CD4-positive, alpha-beta T cell treated with Interleukin-2 at 100 ng/mL for 4 hours (primary cell): Measurements from ENCODE around the gene SLC7A7.
"Not testable (repeated sequence)": the region's sequence is repeated elsewhere in the genome, so short reads cannot be mapped to it uniquely, and the experiment has no call there.

Source experiments
- DNase-seq: peaks from one replicate; pipeline ENCODE4 v3.0.0-alpha.2; 2020; ENCODE audit warnings: low spot score

Gene SLC7A7

DNA sequence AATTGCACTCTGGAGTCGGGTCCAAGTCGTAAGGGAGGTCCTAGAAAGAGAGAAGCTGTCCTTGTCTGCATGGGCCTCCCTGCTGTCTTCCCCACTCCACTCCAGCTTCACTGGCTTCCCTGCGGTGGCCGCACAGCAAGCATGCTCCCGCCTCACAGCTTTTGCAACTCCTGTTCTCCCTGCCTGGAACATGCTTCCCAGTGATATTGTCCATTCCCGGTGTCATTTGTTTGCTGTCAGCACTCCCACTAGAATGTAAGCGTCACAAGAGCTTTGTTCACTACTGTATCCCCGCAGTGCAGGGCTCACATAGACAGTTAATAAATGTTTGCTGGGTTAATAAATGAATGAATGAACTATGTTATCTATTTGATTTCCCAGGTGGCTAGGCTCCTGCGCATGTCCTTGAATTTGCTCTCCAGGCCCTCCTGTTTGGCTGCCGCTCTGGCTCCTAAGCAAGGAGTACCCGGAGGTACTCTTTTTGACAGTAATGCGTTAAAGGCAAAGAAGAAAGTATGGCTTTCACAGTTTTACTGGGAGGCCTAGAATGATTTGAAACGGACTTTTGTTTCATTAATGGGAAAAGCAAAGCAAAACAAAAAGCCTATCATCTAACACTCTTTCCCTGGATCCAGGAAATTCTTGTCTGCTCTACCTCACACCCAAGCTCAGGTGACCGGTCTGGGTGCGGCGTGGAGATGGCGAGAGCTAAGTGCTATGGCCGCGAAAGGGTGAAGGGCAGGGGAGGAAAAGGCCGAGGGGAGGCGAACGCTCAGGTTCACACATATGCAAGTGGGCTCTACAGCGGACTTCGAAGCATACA lies 6.2 kb upstream of the SLC7A7 start:
- no peak for DNase-seq

DNA sequence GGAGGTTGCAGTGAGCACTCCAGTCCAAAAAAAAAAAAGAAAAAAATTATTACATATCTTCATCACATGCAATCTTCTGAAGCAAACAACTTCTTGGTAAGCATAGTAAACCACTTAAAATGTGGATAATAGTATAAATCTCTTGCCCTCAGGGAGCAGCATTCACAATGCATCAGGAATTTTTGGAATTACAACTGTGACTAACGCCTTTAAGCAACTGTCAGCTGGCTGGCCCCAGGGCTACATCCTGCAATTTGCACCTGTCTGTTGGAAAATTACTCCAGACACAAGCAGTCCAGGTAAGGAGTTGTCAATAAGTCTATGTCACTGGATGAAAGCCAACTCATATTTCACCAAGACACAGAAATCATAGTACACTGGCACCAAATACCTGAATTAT lies 5.5 kb upstream of the SLC7A7 start:
- DNase-seq: no peak

DNA sequence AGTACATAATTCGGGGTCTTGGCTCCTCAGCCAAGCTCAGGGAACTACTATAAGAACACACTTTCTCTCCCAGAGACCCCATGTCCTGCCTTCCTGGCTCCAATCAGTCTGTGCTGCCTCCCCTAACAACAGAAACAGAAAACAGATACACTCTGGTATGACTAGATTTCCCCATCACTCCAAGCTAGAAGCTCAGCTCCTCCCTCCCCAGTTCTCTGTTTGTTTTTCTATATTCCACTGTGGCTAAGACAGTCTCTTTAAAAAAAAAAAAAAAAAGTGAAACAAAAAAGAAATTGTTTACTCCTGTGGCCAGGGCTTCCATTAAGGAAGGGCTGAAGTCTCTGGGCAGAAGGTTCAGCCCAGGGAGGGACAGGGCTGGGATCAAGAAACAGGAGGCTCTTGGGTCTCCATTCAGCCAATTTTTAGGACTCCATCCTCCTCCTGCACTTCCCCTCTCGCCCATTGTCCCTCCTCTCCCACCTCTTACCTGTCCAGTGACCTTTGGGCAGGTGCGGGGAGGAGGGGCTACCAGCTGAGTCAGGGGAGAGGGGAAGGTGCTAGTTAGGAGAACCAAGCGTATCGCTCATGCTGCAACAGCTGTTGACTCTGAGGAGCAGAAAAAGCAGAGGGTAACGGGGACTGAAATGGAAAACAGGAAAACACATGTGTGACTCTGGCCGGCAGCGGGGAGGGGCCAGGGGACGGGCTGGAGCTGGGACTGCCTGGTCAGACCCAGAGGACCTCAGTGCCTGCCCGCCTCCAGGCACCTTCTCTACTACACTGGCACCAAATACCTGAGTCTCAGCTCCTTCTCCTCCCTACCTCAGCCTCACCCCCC lies 4.1 kb upstream of the SLC7A7 start:
- DNase-seq: no peak

DNA sequence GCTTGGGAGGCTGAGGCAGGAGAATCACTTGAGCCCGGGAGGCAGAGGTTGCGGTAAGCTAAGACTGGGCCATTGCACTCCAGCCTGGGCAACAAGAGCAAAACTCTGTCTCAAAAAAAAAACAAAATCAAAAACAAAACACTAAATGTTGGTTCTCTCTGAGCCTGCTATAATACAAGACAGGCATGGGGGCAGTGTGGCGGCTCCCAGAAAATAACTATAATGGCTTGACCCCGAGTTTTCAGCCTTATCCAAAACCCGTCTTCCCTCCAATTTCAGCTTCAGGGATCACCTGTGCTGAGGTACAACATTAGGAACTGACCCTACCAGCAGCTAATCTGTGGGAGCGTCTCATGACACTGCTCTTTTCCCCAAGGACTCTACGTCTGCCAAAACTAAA lies 862 bp downstream of the SLC7A7 start:
- no peak for DNase-seq

DNA sequence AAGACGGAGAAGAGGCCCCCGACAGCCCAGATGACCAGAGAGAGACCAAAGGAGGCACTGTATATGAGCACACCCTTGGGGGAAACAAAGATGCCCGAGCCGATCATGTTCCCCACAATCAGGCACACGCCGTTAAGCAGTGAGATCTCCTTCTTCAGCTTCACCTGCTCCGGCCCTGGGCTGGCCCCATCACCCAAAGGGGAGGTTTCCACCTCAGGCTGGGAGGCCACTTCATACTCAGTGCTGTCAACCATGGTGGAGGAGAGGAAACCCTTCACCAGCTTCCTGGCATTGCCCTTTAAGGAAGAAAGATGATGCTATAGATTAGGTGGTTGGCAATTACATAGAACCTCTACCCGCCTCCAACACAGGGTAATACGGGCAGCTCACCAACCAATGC lies 2.1 kb downstream of the SLC7A7 start:
- DNase-seq: no peak

DNA sequence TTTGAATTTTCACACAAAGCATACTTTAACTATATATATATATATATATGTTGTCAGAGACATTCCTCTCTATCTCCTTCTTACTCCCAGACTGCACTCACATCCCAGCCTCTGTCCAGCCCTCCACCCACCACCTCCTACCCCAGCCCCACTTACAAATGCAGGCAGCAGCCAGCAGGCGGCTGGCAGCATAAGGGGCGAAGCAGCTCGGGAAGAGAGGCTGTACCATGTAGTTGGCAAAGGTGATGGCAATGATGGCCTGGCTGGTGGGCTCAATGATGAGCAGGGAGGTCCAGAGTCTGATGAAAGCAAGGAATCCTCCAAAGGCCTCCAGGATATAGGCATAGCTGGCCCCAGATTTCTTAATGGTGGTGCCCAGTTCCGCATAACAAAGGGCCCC lies 2.5 kb downstream of the SLC7A7 start:
- no peak for DNase-seq

DNA sequence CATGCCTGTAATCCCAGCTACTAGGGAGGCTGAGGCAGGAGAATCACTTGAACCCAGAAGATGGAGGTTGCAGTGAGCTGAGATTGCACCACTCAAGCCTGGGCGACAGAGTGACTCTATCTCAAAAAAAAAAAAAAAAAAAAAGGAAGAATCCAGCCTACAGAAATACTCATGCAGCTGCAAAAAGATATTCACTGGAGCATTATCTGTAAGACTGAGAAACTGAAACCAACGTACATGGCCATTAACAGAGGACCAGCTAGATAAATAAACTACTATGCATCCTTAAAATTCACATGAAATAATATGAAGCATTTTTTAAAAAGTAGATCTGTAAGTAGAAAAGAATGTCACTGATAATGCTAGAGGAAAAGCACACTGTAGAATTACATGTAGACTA lies 3.5 kb downstream of the SLC7A7 start:
- no peak for DNase-seq

DNA sequence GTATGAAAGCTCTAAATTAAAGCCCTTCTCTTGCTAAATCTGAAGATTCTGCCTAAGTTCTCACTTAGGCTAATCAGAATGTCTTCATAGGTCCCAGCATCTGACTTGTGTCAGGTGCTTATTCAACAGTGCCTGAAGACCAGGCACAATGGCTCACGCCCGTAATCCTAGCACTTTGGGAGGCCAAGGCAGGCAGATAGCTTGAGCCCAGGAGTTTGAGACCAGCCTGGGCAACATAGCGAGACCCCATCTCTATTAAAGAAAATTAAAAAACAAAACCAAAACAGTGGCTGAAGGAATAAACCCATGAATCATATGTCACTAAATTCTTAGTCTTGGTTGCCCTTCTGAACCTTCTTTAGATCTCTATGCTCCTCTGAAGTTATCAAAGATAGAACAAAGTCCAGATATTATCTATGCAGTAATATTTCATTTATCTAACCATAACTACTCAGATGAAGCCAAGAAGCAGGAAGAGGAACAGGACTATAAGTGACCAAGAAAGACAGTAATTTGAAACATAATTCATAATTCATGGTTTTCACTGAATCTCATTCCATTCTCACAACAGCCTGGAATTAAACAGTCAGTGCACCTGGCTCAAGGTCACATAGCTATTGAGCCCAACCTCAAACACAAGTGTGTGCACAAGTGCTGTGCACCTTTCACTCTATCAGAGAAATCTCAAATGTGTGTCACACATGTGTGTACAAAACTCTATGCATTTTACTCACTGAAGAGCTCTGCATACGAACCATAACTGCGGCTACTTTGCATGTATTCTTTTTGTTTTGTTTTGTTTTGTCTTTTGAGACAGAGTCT lies 6.6 kb downstream of the SLC7A7 start:
- no peak for DNase-seq

DNA sequence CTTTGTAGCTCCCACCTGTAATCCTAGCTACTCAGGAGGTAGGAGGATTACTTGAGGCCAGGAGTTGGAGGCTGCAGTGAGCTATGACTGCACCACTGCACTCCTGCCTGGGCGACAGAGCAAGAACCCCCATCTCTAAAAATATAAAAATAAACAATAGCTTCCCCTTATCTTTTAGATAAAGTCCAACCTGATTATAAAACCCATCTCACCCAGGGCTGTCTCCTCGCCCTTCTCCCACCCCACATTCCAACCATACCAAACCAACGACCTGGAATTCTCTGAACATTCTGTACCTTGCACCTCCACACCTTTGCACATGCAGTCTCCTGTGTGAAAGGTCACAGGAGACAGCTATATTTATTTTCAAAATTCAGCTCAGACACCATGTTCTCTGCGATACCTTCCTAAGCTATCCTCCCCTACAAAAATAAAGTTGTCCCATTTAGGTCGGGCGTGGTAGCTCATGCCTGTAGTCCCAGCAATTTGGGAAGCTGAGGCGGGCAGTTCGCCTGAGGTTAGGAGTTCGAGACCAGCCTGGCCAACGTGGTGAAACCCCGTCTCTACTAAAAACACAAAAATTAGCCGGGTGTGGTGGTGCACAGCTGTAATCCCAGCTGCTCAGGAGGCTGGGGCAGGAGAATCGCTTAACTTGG lies 7.7 kb downstream of the SLC7A7 start:
- DNase-seq: no peak

DNA sequence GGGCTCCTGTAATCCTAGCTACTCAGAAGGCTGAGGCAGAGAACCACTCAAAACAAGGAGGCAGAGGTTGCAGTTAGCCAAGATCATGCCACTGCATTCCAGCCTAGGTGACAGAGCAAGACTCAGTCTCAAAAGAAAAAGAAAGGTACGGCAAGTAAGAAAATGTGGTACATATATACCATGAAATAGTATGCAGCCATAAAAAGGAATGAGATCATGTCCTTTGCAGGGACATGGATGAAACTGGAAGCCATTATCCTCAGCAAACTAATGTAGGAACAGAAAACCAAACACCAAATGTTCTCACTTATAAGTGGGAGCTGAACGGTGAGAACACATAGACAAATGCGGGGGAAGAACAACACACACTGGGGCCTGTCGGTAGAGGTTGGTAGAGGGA lies 10.0 kb downstream of the SLC7A7 start:
- DNase-seq: not testable (repeated sequence)

DNA sequence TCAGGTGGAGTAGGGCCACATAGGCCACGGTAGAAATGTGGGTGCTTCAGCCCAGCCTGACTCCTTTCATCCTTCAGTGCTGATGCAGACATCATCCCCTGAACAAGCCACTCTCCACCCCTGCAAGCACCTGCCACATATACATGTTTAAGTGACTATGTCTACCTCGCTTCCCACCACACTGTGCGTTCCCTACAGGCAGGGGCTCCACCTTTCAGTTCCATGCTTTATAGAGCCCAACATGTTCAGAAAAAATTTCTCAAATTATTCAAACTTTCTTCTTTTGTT lies 11.6 kb downstream of the SLC7A7 start:
- no peak for DNase-seq

DNA sequence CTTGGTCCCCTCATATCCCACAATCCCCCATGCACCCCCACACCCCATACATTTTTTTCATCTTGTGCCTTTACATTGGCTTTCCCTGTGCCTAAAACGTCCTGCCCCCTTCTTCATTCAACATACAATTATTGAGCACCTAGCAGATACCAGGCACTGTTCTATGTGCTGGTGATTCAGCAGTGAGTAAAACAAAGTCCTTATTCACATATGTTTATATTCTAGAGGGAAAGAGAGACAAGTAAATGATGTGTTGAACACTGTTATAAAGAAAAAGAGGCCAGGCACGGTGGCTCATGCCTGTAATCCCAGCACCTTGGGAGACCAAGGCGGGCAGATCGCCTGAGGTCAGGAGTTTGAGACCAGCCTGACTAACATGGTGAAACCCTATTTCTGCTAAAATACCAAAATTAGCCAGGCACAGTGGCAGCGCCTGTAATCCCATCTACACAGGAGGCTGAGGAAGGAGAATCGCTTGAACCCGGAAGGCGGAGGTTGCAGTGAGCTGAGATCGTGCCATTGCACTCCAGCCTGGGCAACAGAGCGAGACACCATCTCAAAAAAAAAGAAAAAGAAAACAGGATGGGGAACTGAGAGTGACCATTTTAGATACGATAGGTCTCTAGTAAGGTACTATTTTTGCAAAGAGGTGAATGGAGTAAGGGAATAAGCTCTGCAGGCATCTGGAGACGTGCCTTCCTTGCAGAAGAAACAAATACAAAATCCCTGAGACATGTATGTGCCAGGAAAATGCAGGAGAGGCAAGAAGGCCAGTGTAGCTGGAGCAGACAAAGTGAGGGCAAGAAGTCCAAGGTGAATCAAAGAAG lies 12.2 kb downstream of the SLC7A7 start:
- no peak for DNase-seq

DNA sequence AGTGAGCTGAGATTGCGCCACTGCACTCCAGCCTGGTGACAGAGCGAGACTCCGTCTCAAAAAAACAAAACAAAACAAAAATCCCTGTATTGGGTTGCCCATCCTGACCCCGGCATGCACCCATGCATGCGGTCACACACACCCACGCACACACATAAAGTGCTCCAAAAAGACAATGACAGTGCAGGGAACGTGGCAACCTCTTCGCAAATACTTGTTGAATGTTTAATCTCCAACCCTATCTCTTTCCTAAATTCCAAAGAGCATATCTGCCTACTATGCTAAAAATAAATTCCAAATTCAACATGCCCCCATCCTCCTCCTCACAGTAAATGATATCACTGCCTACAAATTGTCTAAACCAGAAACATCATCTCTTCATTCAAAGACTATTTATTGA lies 13.5 kb downstream of the SLC7A7 start:
- no peak for DNase-seq

DNA sequence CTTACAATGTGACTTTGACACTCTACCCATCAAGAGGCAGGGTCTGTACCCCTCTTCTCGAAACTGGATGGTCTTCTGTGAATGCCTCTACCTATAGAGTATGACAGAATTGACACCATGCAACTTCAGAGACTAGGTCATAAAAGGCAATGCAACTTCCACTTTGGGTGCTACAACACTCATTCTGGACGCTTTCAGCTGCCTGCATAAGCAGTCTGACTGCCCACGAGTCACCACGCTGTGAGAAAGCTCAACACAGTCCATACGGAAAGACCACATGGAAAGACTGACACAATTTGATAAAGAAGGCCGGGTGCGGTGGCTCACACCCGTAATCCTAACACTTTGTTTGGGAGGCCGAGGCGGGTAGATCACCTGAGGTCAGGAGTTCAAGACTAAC lies 14.9 kb downstream of the SLC7A7 start:
- DNase-seq: no peak

DNA sequence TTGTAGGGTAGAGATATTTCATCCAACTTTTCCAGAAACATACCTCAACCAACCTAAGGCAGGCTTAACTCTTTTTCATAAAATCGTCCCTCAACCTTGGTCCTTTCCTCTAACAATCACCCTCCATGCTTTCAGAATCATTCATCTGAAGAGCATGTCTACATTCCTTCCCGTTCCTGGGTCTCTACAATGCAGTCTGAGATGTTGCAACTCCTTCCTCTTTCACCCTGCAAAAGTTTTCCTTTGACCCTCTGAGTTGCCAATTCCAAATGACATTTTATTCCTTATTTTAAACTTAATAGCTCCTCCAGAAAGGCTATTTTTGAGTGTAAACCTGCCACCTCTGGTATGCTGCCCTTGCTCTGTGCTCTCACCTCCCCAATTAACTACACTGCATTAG lies 16.7 kb downstream of the SLC7A7 start:
- no peak for DNase-seq

DNA sequence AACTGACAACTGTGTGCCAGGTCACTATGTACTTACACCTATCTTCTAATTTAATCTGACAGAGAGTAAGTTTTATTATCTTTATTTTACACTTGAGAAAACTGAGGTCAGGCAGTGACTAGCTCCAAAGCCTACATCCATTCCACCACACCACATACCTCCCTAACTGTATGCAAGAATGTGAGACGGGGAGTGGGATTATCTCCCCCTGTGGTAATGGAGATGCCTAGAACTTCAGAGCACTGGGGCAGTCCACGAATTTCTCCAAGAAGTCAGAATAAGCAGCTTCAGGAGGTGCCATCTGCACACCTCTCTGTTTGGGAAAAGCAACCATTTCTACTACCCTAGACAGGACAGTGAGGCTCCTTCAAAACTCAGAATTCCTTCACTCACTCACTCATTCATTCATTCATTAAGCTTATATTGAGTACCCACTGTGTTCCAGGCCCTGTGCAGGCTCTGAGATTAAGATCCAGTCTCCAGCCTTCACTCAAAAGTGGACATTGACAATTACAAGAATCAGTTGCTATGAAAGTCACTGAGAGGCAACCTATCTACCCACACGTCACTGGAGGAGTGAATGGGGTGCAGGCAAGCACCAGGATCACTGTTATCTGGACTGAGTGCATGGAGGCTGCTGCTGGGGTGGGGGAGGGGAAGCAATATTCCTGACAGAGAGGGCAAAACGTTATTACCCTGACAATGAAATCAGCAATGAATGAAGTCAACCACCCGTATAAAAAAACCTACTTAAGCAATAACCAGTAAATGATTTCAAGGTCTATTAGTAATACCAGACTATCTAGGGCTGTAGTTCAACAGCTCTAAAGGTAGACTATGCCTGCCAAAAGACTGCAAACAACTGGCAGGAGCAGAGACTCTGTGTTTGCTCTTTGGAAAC lies 18.0 kb downstream of the SLC7A7 start:
- DNase-seq: no peak

DNA sequence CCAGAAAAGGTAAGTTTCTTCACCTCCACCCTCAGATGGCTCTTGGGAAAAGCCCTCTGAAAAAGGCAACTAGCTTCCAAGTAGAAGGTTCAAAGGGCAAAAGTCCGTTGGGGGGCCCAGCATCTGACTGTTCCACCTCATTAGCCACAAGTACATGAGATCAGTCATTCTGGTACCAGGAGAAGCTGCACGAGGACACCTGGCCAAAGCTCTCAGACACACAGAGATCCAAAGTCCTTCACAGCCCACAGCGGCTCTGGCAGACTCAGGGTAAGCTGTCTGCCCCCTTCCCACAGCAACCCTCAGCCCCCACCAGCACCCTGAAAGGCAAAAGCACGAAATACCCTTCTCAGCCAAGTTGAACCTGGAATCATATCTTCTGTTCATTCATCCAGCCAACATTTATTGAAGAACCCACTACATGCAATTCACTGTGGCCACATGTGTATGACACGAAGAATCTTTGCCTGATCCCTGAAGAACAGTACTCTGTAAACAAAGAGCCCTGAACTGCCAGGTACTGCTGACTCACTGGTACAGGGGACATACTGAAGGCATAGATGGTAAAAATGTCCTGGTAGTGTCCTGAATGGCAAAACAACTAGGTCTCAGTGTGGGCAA lies 19.0 kb downstream of the SLC7A7 start:
- no peak for DNase-seq

DNA sequence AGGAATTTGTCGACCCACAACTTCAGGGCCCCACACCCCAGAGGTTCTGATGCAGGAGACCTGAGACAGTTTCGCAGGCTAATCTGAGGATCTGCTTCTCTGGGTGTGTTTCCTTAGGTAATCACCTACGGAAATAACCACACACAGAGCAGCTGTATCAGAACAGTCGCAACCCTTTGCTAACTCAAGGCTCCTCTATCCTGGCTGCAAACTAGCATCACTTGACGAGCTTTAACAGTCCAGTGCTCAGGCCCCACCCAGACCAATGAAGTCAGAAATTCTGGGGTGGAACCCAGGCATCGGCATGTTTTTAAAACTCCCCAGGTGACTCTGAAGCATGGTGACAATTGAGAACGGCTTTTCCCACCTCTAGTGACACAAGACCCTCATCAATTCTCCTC lies 20.7 kb downstream of the SLC7A7 start:
- no peak for DNase-seq

DNA sequence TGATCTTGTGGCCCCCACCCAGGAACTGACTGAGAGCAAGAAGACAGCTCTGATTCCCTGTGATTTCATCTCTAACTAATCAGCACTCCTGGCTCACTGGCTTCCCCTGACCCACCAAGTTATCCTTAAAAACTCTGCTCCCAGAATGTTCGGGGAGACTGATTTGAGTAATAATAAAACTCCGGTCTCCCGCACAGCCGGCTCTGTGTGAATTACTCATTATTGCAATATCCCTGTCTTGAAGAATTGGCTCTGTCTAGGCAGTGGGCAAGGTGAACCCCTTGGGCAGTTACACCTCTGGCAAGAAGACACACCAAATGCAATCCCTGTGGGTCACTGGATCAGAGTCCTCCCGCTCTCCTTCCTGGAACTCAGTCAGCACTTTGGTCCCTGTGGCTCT lies 21.3 kb downstream of the SLC7A7 start:
- no peak for DNase-seq

DNA sequence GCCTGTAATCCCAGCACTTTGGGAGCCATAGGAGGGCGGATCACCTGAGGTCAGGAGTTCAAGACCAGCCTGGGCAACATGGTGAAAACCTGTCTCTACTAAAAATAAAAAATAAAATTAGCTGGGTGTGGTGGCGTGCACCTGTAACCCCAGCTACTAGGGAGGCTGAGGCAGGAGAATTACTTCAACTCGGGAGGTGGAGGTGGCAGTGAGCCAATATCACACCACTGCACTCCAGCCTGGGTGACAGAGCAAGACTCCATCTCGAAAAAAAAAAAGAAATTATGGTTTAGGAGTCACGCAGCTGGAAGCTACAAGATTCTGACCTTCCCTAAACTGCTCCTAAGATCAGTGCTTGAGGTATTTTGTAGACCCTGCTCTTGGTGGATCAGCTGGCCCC lies 21.7 kb downstream of the SLC7A7 start:
- not testable (repeated sequence) for DNase-seq
